D721Med (cell line): Measurements from ENCODE around the gene CHCHD10.

Experiments used
- DNase-seq: peaks from one replicate; pipeline ENCODE4 v3.0.0; 2011; ENCODE audit warnings: low spot score; ENCODE audit not compliant: insufficient read length
- FAIRE-seq: peaks from 2 replicates; lab custom pipeline; 2011; peaks lifted over from hg19 to GRCh38; lab: Jason Lieb, UNC
- TF ChIP-seq, protein P1 (sequence below): IDR thresholded peaks from 2 replicates; pipeline ENCODE4 v1.5.1; 2012; ENCODE audit warnings: mild to moderate bottlenecking, control low read depth; ENCODE audit not compliant: insufficient read depth; ENCODE audit errors: missing control alignments

Gene CHCHD10

DNA sequence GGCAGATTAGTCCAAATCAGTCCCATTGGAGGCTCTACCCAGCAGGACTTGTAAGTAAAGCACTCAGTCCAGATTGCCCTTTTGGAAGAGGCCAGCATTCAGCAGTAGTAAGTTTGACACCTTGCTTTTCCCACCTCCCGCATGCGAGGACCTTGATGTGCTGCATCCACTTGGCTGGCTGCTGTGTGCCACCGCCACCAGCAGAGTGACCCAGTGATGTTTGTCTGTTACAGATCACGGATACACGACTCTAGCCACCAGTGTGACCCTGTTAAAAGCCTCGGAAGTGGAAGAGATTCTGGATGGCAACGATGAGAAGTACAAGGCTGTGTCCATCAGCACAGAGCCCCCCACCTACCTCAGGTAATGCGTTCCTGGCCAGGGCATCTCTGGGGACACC is 25.6 kb upstream of the CHCHD10 start:
- TF ChIP-seq, protein P1, sequence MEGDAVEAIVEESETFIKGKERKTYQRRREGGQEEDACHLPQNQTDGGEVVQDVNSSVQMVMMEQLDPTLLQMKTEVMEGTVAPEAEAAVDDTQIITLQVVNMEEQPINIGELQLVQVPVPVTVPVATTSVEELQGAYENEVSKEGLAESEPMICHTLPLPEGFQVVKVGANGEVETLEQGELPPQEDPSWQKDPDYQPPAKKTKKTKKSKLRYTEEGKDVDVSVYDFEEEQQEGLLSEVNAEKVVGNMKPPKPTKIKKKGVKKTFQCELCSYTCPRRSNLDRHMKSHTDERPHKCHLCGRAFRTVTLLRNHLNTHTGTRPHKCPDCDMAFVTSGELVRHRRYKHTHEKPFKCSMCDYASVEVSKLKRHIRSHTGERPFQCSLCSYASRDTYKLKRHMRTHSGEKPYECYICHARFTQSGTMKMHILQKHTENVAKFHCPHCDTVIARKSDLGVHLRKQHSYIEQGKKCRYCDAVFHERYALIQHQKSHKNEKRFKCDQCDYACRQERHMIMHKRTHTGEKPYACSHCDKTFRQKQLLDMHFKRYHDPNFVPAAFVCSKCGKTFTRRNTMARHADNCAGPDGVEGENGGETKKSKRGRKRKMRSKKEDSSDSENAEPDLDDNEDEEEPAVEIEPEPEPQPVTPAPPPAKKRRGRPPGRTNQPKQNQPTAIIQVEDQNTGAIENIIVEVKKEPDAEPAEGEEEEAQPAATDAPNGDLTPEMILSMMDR, result no peak
- DNase-seq (no peak), FAIRE-seq (no peak)

DNA sequence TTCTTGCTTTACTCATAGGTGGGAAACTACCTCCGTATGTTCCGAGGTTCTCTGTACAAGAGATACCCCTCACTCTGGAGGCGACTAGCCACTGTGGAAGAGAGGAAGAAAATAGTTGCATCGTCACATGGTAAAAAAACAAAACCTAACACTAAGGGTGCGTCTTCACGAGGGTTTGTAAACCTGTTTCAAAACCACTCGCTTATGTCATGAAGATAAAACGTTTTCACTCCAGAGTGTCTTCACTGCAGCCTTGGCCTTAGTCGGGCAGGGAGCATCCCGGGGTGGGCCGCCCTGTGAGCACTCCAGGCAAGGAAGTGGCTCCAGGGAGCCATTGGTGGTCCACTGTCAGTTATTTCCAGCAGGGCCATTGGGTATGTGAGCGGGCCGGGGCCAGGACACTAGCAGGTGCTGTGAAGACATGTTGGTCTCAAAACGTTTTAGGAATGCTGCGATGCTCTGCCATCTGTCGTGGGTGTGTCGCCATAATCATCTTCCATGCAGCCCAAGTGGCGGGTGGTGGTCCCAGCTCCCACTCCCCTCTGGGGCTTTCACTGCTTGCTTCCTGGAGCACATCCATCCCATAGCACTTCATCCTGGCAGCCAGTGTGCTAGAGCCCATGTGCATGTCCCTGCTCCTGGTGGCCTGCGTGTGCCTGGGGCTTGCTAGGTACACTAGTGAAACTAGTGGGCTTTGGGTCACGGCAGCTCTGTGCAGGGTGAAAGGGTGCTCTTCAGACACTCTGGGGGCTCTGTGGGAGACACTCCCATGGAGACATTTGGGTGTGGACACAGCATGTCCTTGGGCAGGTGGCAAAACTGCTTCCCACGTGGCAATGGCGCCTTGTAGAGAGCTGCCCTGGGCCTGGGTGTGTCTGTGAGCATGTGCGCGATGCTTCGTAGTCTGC is 24.2 kb upstream of the CHCHD10 start:
- FAIRE-seq (no peak), DNase-seq (no peak)
- TF ChIP-seq, protein P1, result no peak

DNA sequence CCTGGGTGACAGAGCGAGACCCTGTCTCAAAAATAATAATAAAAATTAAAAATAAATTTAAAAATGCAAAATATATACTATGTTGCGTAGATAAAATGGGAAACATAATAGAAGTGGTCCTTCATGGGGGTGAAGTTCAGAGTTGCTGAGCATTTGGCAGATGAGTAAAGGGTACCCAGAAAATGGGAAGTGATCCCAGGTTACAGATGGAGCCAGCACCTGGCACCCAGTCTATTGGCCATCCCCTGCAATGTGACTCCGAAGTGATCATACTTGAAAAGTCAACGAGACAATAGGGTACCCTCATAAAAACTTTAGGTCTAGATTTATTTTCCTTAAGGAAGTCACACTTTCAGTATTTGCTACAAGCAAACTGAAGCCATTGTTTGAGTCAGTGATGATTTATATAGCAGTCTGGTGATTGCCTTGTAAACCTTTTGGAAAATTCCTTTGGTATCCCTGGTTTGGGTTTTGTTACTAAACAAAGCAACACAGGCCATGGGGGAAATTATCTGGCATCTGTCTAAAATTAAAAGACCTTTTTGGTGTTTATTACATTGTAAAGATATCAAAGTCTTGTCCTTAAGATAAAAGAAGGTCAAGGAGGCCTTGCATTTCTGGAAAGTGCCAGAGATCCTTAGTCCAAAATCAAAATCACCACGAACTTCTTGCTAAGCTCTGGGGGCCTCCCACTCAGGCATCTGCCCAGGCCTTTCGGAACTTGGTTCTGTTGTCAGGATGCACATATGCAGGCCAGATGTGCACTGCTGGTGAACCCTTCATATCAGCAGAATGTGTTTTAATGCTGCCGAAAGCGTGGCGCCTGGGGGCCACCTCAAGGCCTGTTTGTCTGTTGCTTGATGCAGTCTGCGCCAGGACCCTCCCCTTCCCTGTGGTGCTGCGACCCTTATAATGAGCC is 23.3 kb upstream of the CHCHD10 start:
- TF ChIP-seq, protein P1, result no peak
- DNase-seq (no peak), FAIRE-seq (no peak)

DNA sequence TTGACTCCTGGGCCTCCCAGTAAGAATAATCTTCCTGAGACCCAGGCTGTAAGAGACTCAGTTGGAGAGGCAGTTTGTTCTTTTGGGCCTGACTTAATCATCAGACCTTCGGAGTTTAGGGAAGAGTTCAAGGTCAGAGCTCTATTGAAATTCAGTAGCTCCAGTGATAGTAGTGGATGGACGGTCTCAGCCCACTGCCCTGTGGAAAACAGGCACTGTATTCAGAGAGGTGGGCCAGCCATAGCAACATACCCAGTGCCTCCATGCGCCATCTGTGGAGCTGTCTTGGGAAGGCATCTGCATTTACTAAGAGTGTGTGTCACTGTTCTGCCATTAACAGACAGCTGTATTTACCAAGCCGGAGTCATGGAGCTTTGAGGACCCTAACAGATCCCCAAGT is 21.9 kb upstream of the CHCHD10 start:
- FAIRE-seq, result no peak
- no peak for DNase-seq
- TF ChIP-seq, protein P1, result no peak

DNA sequence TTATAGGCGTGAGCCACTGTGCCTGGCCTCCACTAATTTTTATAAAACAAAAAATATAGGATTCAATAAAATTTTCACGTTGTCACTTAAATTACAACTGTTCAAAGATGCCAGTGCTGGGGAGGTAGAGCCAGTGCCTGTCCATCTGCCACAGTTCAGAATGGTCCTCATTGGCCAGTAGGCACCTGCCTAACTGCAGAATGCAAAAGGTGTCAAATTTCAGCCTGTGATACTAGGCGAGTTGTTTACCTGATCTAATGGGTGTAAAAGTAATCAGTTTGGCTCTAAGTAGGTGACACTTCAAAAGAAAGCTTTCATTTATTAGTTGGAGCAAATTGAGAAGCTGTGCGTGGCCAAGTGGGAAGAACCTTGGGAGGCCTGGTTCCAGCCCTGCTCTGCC is 21.3 kb upstream of the CHCHD10 start:
- no peak for FAIRE-seq

DNA sequence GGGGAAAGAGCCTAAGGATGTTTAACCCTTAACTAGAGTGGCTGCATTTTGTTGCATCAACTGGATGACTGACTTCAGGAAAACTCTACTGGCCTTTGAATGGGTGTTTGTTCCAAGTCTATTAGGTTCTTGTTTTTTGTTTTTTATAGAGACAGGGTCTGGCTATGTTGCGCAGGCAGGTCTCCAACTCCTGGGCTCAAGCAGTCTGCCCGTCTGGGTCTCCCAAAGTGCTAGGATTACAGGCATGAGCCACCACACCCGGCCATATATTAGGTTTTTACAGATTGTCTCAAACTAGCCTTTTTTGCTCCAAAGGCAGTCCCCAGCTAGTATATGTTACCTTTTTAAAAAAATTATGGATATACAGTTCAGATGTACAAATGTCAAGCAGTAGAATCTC is 20.1 kb upstream of the CHCHD10 start:
- TF ChIP-seq, protein P1, result no peak
- no peak for FAIRE-seq

More for the DNA sequence above, 21.3 kb upstream of the CHCHD10 start:
- TF ChIP-seq, protein P1, result no peak
- no peak for DNase-seq

More for the DNA sequence above, 20.1 kb upstream of the CHCHD10 start:
- DNase-seq, result no peak
